Measurements from ENCODE around the gene FAIM2.
A peak's percentile ranks its signal among the peaks of the same experiment; 100 is the strongest.

The FAIM2 gene

DNA sequence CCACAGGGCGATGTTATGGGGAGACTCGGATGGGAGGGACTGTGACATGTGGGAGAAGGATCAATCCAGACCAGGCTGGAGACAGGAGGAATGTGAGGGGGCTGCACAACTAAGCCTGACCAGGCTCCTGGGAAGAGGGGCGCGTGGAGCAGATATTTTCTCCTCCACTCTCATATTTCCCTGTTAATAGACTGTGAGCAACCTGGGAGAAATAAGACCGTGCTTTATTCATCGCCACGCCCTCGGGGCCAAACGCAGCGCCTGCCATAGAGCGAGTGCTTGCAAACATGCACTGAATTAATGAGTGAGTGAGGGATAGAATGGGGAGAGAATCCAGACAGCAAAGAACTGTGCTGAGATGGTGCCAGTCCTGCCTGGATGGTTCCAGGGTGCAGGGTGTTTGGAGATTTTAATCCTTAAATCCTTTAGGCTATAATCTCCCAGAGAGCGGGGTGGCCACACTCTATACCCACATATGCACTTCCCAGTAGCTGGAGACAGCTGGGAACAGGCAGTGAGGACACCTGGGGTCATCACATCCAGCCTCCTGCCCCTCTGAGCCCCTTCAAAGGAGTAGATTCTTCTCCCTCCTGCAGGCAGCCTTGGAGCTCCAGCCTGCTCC is 13.6 kb upstream of the FAIM2 start:
- Histone ChIP-seq H3K27ac (no peak overlapping the region), H3K9me3 (replicated peaks in 1 of 11) (no peaks in the 10 kb centered on the region), H3K4me3 (no peak overlapping the region), H3K4me1 (peaks cover 0 to 42% (median 14%) of the 10 kb centered on the region in 10 experiments; a peak in 14 of 20 replicates), H3K9ac (no peak overlapping the region), H4K20me1 (no peaks in the 10 kb centered on the region), H3K4me2 (no peak overlapping the region), H3K36me3 (no peaks in the 10 kb centered on the region), H3K27me3 (no peaks in the 10 kb centered on the region)
- no peak for TF ChIP-seq Cebpa-rat (IDR thresholded peaks at IDR 0.05)

GRCh38 chr12:49916129-49916919 is 12.6 kb upstream of the FAIM2 start:
- no peak for TF ChIP-seq Cebpa-rat (IDR thresholded peaks at IDR 0.05)
- Histone ChIP-seq H4K20me1 (no peaks in the 10 kb centered on the region), H3K4me2 (no peak overlapping the region), H3K36me3 (no peaks in the 10 kb centered on the region), H3K4me3 (no peak overlapping the region), H3K9ac (no peak overlapping the region), H3K9me3 (replicated peaks in 1 of 11) (no peaks in the 10 kb centered on the region), H3K4me1 (peaks cover 0 to 33% (median 14%) of the 10 kb centered on the region in 10 experiments; a peak in 14 of 20 replicates), H3K27ac (no peak overlapping the region), H3K27me3 (no peaks in the 10 kb centered on the region)

DNA sequence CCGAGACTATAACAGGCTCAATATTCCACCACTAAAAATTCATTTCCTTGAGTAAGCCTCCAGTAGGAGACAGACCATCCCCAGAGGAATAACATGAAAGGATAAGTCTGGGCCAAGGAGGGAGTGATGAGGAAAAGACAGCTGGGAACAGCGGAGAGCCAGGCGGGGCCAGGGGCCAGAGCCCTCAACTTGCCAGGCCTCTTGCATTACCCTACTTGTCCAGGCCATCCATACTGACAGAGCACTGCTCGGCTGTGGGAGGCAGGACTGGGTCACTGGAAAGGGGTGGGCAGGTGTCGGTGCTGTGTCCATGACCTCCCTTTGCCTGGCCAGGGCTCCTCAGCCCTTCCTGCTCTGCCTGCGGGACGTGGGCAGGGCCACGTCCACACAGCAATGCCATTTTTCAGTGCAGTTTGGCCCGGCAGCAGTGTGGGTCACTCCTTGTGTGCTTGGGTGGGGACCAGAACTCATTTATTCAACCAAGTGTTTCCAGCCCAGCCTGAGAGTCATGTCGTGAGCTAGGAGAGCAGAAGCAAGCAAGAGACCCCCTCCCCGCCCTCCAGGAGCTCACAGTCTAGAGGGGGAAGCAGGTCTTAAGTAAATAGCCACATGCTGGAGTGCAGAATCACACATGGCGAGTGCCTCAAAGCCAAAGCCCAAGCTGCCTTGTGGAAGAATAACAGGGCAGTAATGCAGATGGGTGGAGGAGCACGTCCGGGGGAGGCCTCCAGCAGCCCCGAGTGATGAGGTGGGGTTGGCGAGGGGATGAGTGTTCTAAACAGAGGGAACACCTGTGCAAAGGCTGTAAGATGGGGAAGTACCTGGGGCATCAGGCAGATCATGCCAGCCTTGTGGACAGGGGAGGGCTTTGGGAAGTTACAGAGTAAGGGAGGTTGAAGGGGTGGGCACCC is 8.9 kb upstream of the FAIM2 start:
- TF ChIP-seq Cebpa-rat (IDR thresholded peaks at IDR 0.05) = no peak
- Histone ChIP-seq H3K4me1 (peaks cover 0 to 26% (median 4%) of the 10 kb centered on the region in 10 experiments; a peak in 8 of 20 replicates), H3K36me3 (no peaks in the 10 kb centered on the region), H3K4me3 (no peak overlapping the region), H3K27me3 (no peaks in the 10 kb centered on the region), H4K20me1 (no peaks in the 10 kb centered on the region), H3K9me3 (replicated peaks in 1 of 11) (no peaks in the 10 kb centered on the region), H3K9ac (no peak overlapping the region), H3K27ac (no peak overlapping the region), H3K4me2 (no peak overlapping the region)

- Histone ChIP-seq H3K27ac (no peak overlapping the region), H3K27me3 (no peaks in the 10 kb centered on the region), H4K20me1 (no peaks in the 10 kb centered on the region), H3K9ac (no peak overlapping the region), H3K4me1 (peaks cover 0 to 26% (median 4%) of the 10 kb centered on the region in 10 experiments; a peak in 8 of 20 replicates), H3K4me2 (peak overlapping the region in 1 of 11 experiments; percentile 74; a peak in 1 of 22 replicates), H3K9me3 (replicated peaks in 1 of 11) (no peaks in the 10 kb centered on the region), H3K36me3 (no peaks in the 10 kb centered on the region), H3K4me3 (no peak overlapping the region)
- TF ChIP-seq Cebpa-rat (IDR thresholded peaks at IDR 0.05) = no peak
Measured at GRCh38 chr12:49911213-49911605, 7.5 kb upstream of the FAIM2 start.

DNA sequence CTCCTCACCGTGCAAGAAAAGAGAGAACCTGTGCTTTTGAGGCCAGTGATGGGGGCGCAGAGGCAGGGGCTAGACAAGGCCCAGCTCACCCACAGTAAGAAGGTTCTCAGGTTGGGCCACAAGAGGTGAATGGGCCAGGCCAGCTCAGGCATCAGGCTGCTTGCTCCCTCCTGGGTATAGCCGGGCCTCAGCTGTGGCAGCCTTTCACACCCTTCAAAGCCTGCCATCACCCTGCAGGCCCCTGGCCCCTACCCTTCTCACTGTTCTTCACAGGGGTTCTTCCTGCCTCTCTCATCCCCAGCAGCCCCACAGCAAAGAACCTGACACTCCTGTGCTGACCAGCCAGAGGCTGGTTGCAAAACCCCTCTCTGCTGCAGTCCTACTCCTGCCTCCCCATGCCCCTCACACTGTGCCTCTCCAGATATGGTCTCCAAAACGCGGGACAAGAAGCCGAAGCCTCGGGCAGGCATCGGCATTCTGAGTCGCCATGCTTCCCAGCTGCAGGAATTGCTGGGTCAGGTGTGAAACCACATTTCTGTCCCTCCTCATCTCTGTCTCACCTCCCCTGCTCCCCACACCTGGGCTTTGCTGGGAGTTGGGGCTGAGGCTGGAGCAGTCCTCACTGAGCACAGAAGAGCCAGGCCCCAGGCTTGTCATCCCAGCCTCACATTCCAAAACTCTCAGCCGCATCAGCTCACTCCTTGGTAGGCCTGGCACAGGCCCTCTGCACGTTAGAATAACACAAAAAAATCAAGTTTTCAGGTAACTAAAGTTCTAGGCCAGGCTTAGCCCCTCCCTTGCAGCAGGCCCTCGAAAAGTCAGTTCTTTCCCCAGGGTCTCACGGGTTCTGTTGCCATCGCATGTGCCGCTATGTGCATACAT is 6.9 kb upstream of the FAIM2 start:
- Histone ChIP-seq H3K27me3 (no peaks in the 10 kb centered on the region), H3K4me3 (no peak overlapping the region), H3K36me3 (no peaks in the 10 kb centered on the region), H3K27ac (no peak overlapping the region), H3K9me3 (replicated peaks in 1 of 11) (no peaks in the 10 kb centered on the region), H4K20me1 (no peaks in the 10 kb centered on the region), H3K4me2 (peak overlapping the region in 5 of 11 experiments; percentile 29 to 74 (median 69); a peak in 8 of 22 replicates), H3K9ac (no peak overlapping the region; a peak in 1 of 22 replicates), H3K4me1 (peaks cover 0 to 26% (median 5%) of the 10 kb centered on the region in 10 experiments; a peak in 10 of 20 replicates)
- no peak for TF ChIP-seq Cebpa-rat (IDR thresholded peaks at IDR 0.05)

DNA sequence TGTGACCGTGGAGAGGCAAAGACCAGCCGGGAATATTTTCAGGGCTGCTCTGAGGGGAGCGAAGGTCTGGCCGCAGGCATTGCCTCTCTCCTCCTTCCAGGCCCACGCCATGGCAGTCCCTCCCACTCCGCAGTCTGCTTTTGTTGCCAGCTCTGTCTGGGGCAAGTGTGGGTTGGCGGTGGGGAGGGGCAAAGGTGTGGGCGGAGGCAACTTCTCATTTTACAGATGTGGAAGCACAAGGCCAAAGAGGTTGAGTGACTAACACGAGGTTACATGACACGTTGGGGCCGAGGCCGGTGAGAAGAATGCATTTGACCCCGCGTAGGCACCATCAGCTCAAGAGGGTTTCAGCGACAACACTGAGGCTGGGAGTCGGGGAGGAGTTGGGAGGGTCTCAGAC is 6.1 kb upstream of the FAIM2 start:
- H3K9ac ChIP-seq = no peak overlapping the region; a peak in 1 of 22 replicates
- H3K4me1 ChIP-seq = peaks cover 2 to 27% (median 9%) of the 10 kb centered on the region in 10 experiments
- peaks cover 0 to 2% (median 0%) of the 10 kb centered on the region in 11 experiments; a peak in 1 of 22 replicates for H3K27me3 ChIP-seq
- H4K20me1 ChIP-seq = no peaks in the 10 kb centered on the region
- no peak for TF ChIP-seq Cebpa-rat (IDR thresholded peaks at IDR 0.05)
- no peaks in the 10 kb centered on the region for H3K36me3 ChIP-seq
- no peak overlapping the region for H3K4me3 ChIP-seq
- H3K27ac ChIP-seq = no peak overlapping the region
- peak overlapping the region in 5 of 11 experiments; percentile 29 to 74 (median 69); a peak in 9 of 22 replicates for H3K4me2 ChIP-seq
- H3K9me3 ChIP-seq (replicated peaks in 1 of 11) = no peaks in the 10 kb centered on the region

DNA sequence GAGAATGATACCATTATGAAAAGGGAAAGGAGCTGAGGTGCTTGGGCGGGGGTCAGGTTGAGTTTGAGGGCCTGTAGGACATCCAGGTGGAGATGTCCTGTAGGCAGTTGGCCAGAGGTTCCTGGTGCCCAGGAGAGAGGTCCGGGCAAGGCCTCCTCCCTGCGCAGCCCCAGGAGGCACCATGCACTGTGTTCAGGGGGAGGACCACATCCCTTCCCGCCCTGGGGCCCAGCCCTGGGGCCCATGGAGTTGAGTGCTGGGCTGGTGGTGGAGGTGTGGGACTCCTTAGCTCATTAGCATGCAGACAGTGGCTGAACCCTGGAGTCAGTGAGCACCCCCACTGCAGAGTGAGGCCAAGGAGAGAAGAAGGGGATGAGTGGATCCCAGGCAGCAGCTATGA is 5.7 kb upstream of the FAIM2 start:
- no peak overlapping the region for H3K27ac ChIP-seq
- H3K4me2 ChIP-seq = peak overlapping the region in 4 of 11 experiments; percentile 33 to 74 (median 71); a peak in 7 of 22 replicates
- H3K36me3 ChIP-seq = no peaks in the 10 kb centered on the region
- H3K4me3 ChIP-seq = no peak overlapping the region
- peaks cover 0 to 3% (median 0%) of the 10 kb centered on the region in 11 experiments; a peak in 1 of 22 replicates for H4K20me1 ChIP-seq
- H3K4me1 ChIP-seq = peaks cover 7 to 32% (median 14%) of the 10 kb centered on the region in 10 experiments
- H3K9me3 ChIP-seq (replicated peaks in 1 of 11) = no peaks in the 10 kb centered on the region
- H3K9ac ChIP-seq = no peak overlapping the region
- H3K27me3 ChIP-seq = peaks cover 0 to 6% (median 0%) of the 10 kb centered on the region in 11 experiments; a peak in 1 of 22 replicates
- no peak for TF ChIP-seq Cebpa-rat (IDR thresholded peaks at IDR 0.05)

DNA sequence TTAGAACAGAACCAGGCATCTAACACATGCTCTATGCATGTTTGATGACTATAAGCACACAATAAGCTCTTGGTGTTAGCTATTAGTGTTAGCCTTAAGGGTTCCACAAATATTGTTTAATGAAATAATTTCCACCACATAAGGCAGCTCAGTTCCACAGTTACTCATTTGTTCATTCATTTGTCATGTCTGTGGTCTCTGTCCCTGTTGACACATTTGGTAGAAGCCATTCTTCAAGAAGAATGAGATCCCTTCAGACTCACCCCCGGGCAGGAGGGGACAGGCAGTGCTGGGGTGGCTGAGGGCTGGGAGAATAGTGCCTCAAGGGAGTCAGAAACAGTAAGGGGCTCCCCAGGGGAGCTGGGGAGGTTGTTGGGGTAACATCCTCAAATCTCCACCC is 3.7 kb upstream of the FAIM2 start:
- H3K9me3 ChIP-seq (replicated peaks in 1 of 11) = no peaks in the 10 kb centered on the region
- H3K27me3 ChIP-seq = peaks cover 0 to 7% (median 0%) of the 10 kb centered on the region in 11 experiments; a peak in 2 of 22 replicates
- no peak overlapping the region for H3K4me2 ChIP-seq
- H3K4me1 ChIP-seq = peaks cover 20 to 43% (median 30%) of the 10 kb centered on the region in 10 experiments
- H3K27ac ChIP-seq = no peak overlapping the region
- H4K20me1 ChIP-seq = peaks cover 0 to 5% (median 0%) of the 10 kb centered on the region in 11 experiments; a peak in 2 of 22 replicates
- H3K4me3 ChIP-seq = no peak overlapping the region
- TF ChIP-seq Cebpa-rat (IDR thresholded peaks at IDR 0.05) = no peak
- H3K9ac ChIP-seq = no peak overlapping the region
- H3K36me3 ChIP-seq = no peaks in the 10 kb centered on the region

All from BLaER1 treated with 17β-estradiol and CSF1 and Interleukin-3, amounts not matched to agents 10 nM and 100 nM (cell line).